NOMO-1 treated with dmso at 0.1 percent for 144 hours (cell line): ENCODE results near the gene MMEL1.
"Not testable (repeated sequence)": the region's sequence is repeated elsewhere in the genome, so short reads cannot be mapped to it uniquely, and the experiment has no call there.

ENCODE experiments used
- DNase-seq: peaks from one replicate; lab custom pipeline; 2025; ENCODE audit not compliant: unreplicated experiment; lab: John Stamatoyannopoulos, UW

MMEL1 gene, protein sequence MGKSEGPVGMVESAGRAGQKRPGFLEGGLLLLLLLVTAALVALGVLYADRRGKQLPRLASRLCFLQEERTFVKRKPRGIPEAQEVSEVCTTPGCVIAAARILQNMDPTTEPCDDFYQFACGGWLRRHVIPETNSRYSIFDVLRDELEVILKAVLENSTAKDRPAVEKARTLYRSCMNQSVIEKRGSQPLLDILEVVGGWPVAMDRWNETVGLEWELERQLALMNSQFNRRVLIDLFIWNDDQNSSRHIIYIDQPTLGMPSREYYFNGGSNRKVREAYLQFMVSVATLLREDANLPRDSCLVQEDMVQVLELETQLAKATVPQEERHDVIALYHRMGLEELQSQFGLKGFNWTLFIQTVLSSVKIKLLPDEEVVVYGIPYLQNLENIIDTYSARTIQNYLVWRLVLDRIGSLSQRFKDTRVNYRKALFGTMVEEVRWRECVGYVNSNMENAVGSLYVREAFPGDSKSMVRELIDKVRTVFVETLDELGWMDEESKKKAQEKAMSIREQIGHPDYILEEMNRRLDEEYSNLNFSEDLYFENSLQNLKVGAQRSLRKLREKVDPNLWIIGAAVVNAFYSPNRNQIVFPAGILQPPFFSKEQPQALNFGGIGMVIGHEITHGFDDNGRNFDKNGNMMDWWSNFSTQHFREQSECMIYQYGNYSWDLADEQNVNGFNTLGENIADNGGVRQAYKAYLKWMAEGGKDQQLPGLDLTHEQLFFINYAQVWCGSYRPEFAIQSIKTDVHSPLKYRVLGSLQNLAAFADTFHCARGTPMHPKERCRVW

DNA sequence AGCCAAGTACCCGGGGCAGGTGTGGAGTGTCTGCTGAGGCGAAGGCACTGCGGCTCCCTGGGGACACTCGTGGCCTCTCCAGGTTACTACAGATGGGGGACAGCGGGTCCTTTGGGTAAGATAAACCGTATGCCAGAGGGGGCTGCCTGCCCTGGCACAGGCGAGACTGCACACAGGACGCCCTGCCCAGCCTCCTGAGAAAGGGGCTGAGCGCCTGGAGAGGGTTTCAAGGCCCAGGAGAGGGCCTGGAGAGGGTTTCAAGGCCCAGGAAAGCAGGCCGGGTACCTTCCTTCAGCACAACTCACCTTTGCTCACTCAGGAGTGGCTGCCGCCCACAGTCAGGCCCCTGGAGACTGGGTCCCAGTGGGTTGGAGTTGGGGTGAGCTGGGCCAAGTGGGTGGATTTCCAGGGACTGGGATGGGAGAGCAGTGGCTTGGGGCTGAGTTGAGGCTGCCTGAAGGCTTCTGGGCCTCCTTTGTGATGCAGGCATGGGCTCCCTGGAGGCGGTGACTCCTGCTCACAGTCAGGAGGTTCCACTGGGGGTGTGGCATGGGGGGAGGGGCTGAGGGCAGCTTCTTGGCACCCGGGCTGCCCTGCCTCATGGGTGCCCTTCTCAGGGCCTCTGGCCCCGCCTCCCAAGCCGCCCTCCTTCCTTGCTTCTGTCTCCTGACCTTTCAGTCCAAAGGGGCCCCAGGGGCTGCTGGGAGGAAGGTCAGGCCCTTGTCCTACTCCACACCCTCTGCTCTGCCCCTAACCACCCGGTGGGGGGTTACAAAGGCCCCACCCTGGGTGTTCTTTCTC lies at the start of gene MMEL1:
MMEL1 (minus strand) TSS at position 456 of the 801 bp plus-strand sequence. CDS start 3,532 bp downstream, outside the sequence.
- DNase-seq = no peak

DNA sequence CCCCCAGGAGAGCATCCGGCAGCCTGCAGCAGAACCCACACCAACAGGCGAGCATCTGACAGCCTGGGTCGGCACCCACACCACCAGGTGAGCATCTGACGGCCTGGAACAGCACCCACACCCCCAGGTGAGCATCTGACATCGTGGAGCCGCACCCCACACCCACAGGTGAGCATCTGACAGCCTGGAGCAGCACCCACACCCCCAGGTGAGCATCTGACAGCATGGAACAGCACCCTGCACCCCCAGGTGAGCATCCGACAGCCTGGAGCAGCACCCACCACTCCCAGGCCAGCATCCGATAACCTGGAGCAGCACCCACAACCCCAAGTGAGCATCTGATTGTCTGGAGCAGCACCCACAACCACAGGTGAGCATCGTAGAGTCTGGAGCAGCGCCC lies 43.9 kb upstream of the MMEL1 start:
- DNase-seq = not testable (repeated sequence)

DNA sequence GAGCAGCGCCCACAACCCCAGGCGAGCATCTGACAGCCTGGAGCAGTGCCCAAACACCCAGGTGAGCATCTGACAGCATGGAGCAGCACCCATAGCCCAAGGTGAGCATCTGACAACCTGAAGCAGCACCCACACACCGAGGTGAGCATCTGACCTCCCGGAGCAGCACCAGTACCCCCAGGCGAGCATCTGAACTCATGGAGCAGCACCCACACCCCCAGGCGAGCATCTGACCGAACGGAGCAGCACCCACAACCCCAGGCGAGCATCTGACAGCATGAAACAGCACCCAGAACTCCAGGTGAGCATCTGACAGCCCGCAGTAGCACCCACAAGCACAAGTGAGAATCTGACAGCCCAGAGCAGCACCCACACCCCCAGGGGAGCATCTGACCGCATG lies 38.8 kb upstream of the MMEL1 start:
- DNase-seq = not testable (repeated sequence)

DNA sequence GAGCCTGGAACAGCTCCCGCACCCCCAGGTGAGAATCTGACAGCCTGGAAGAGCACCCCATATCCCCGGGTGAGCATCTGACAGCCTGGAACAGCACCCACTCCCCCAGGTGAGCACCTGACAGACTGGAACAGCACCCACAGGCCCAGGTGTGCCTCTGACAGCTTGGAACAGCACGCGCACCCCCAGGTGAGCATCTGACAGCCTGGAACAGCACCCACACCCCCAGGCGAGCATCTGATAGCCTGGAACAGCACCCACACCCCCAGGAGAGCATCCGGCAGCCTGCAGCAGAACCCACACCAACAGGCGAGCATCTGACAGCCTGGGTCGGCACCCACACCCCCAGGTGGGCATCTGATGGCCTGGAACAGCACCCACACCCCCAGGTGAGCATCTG lies 27.0 kb upstream of the MMEL1 start:
- DNase-seq = not testable (repeated sequence)

DNA sequence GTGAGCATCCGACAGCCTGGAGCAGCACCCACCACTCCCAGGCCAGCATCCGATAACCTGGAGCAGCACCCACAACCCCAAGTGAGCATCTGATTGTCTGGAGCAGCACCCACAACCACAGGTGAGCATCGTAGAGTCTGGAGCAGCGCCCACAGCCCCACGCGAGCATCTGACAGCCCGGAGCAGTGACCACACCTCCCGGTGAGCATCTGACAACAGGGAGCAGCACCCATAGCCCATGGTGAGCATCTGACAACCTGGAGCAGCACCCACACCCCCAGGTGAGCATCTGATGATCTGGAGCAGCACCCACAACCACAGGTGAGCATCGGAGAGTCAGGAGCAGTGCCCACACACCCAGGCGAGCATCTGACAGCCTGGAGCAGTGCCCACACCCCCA lies 25.1 kb upstream of the MMEL1 start:
- not testable (repeated sequence) for DNase-seq

DNA sequence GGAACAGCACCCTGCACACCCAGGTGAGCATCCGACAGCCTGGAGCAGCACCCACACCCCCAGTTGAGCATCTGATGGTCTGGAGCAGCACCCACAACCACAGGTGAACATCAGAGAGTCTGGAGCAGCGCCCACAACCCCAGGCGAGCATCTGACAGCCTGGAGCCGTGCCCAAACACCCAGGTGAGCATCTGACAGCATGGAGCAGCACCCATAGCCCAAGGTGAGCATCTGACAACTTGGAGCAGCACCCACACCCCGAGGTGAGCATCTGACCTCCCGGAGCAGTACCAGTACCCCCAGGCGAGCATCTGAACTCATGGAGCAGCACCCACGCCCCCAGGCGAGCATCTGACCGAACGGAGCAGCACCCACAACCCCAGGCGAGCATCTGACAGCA lies 24.3 kb upstream of the MMEL1 start:
- DNase-seq = not testable (repeated sequence)

DNA sequence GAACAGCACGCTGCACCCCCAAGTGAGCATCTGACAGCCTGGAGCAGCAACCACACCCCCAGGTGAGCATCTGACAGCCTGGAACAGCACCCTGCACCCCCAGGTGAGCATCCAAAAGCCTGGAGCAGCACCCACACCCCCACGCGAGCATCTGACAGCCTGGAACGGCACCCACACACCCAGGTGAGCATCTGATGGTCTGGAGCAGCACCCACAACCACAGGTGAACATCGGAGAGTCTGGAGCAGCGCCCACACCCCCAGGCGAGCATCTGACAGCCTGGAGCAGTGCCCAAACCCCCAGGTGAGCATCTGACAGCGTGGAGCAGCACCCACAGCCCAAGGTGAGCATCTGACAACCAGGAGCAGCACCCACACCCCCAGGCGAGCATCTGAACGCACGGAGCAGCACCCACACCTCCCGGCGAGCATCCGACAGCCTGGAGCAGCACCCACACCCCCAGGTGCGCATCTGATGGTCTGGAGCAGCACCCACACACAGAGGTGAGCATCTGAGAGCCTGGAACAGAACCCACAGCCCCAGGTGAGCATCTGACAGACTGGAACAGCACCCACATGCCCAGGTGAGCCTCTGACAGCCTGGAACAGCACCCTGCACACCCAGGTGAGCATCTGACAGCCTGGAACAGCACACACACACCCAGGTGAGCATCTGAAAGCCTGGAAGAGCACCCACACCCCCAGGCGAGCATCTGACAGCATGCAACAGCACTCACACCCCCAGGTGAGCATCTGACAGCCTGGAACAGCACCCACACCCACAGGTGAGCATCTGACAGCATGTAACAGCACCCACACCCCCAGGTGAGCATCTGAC lies 23.0 kb upstream of the MMEL1 start:
- DNase-seq = not testable (repeated sequence)

DNA sequence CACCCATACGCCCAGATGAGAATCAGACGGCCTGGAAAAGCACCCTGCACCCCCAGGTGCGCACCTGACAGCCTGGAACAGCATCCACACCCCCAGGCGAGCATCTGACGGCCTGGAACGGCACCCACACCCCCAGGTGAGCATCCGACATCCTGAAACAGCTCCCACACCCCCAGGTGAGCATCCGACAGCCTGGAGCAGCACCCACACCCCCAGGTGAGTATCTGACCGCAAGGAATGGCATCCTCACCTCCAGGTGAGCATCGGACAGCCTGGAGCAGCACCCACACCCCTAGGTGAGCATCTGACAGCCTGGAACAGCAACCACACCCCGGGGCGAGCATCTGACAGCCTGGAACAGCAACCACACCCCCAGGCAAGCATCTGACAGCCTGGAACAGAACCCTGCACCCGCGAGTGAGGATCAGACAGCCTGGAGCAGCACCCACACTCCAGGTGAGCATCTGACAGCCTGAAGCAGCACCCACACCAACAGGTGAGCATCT lies 21.7 kb upstream of the MMEL1 start:
- not testable (repeated sequence) for DNase-seq

DNA sequence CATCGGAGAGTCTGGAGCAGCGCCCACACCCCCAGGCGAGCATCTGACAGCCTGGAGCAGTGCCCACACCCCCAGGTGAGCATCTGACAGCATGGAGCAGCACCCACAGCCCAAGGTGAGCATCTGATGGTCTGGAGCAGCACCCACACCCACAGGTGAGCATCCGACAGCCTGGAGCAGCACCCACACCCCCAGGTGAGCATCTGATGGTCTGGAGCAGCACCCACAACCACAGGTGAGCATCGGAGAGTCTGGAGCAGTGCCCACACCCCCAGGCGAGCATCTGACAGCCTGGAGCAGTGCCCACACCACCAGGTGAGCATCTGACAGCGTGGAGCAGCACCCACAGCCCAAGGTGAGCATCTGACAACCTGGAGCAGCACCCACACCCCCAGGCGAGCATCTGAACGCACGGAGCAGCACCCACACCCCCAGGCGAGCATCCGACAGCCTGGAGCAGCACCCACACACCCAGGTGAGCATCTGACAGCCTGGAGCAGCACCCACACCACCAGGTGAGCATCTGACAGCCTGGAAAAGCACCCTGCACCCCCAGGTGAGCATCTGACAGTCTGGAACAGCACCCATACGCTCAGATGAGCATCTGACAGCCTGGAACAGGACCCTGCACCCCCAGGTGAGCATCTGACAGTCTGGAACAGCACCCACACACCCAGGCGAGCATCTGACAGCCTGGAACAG lies 21.1 kb upstream of the MMEL1 start:
- not testable (repeated sequence) for DNase-seq

DNA sequence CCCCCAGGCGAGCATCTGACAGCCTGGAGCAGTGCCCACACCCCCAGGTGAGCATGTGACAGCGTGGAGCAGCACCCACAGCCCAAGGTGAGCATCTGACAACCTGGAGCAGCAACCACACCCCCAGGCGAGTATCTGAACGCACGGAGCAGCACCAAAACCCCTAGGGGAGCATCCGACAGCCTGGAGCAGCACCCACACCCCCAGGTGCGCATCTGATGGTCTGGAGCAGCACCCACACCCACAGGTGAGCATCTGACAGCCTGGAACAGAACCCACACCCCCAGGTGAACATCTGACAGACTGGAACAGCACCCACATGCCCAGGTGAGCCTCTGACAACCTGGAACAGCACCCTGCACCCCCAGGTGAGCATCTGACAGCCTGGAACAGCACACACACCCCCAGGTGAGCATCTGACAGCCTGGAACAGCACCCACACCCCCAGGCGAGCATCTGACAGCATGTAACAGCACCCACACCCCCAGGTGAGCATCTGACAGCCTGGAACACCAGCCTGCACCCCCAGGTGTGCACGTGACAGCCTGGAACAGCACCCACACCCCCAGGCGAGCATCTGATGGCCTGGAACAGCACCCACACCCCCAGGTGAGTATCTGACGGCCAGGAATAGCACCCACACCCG lies 20.2 kb upstream of the MMEL1 start:
- DNase-seq = not testable (repeated sequence)

DNA sequence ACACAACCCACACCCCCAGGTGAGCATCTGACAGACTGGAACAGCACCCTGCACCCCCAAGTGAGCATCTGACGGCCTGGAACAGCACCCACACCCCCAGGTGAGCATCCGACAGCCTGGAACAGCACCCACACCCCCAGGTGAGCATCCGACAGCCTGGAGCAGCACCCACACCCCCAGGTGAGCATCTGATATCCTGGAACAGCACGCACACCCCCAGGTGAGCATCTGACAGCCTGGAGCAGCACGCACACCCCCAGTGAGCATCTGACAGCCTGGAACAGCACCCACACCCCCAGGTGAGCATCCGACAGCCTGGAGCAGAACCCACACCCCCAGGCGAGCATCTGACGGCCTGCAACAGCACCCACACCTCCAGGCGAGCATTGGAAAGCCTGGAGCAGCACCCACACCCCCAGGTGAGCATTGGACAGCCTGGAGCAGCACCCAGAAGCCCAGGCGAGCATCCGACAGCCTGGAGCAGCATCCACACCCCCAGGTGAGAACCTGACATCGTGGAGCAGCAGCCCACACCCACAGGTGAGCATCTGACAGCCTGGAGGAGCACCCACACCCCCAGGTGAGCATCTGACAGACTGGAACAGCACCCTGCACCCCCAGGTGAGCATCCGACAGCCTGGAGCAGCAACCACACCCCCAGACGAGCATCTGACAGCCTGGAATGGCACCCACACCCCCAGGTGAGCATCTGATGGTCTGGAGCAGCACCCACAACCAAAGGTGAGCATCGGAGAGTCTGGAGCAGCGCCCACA lies 19.5 kb upstream of the MMEL1 start:
- DNase-seq = not testable (repeated sequence)

DNA sequence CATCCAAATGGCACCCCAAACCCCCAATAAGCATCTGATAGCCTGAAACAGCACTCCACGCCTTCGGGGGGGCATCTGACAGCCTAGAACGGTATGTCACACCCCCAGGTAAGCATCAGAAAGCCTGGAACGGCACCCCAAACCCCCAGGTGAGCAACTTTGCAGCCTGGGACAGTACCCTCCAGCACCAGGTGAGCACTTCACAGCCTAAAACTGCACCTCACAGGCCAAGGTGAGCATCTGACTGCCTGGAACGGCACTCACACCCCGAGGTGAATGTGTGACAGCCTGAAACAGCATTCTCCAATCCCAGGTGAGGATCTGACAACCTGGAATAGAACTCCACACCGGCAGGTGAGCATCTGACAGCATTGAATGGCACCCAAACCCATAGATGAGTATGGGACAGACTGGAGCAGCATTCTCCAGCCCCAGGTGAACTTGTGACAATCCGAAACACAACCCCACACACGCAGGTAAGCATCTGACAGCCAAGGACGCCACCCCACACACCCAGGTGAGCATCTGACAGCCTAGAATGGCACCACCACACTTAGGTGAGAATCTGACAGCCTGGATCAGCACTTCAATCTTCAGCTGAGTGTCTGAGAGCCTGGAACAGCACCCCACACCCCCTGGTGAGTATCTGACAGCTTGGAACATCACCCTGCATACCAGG lies 18.3 kb upstream of the MMEL1 start:
- DNase-seq = no peak

DNA sequence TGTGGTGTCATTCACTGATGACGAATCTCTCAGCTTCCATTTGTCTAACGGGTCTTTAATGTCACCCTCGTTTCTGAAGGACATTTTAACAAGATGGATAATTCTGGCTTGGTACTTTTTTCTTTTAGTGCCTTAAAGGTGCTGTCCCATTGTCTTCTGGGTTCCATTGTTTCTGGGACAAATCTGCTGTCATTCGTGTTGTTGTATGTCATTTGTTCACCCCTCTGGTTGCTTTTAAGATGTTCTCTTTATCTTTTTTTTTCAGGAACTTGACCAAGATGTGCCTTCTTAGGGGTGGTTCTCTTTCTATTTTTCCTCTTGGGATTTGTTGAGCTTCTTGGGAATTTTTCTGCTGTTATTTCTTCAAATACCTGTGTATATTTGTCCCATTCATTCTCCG lies 14.0 kb upstream of the MMEL1 start:
- no peak for DNase-seq

DNA sequence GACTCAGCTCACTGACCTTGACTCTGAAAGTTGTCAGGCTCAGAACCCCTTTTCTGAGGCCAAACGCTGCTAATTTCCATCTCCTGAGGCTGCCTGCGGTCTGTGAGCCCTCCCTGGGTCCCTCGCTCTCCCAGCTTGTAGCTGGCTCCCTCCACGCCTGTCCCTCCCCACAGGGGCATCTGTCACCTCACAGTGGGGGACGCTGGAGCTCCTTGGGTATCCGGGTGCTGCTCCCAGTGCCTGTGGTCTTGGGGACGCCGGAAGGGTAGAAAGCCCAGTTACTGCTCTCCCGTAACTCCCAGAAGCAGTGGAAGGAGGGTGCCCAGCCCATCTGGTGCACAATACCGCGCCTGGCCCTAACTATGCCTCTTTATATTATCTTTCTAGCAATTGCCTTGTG lies 13.0 kb upstream of the MMEL1 start:
- no peak for DNase-seq

DNA sequence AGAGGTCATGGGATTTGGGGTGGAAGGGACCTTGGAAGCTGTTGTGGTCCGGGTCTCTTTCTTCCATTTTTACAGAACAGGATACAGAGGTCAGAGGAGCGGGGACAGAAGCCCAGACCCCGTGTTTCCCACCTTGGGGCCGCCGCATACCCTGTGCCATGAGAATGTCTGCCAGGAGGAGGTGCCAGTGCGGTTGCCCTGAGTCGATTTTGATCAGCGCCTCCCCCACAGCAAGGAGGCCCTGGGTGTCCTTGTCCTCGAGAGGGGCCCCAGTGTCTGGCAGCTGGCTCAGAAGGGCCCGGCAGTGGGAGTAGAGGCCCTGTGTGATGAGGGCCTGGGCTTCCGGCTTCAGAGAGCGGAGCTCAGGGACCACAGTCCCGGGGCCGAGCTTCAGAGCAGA lies 12.3 kb upstream of the MMEL1 start:
- DNase-seq = no peak

DNA sequence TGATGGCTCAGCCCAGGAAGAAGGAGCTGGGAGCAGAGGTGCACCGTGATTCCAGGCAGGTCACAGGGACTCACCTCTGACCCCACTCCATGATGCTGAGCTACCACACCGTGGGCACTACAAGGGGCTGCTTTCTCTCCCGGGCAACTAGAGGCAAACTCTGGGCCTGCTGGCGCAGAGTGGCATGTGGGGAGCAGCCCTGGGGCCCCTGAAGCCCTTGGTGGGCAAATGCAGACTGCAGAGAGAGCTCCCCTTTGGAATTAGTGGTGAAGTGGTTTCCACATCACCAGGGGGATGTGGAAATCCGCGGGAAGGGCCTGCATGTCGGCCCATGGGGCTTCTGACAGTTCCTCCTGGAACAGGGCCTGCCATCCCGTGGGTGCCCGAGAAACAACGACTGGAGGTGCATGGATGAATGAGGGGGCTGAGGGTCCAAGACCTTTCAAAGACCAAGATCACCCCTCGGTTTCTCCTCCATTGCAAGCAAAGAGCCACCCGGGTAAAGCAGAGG lies 11.8 kb upstream of the MMEL1 start:
- DNase-seq = no peak

DNA sequence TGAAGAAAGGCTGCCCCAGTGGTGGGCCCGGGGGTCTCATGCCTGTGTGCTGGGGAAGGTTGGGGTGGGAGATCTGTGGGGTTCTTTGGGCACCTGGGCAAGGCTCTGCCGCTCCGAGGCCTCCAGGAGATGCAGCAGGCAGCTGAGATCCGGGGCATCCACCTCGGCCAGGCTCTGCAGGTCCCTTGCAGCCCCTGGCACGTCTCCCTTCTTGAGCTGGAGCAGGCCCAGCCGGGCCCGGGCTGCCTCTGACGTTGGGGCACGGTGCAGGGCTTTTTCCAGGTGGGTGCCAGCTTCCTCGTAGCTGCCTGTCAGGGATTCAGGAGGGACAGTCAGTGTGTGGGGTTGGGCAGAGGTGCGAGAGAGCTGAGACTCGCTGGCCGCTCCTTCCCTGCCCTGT lies 11.4 kb upstream of the MMEL1 start:
- no peak for DNase-seq
